HUES48 (cell line): ENCODE results near the gene SYNPO2.

Source experiments
- H3K27ac ChIP-seq: one replicate; pipeline ENCODE4 v1.7.0; 2013; ENCODE audit warnings: low read depth, low read length, inconsistent platforms
- H3K27me3 ChIP-seq: 2 replicates; pipeline ENCODE4 v1.6.1; 2013; ENCODE audit warnings: mild to moderate bottlenecking, low read length; ENCODE audit not compliant: control insufficient read depth, insufficient read depth
- H3K36me3 ChIP-seq: 2 replicates; pipeline ENCODE4 v1.6.1; 2013; ENCODE audit warnings: low read length; ENCODE audit not compliant: control insufficient read depth, insufficient read depth
- H3K4me1 ChIP-seq: 2 replicates; pipeline ENCODE4 v1.6.1; 2013; ENCODE audit warnings: mild to moderate bottlenecking, low read length; ENCODE audit not compliant: control insufficient read depth, insufficient read depth
- H3K4me3 ChIP-seq: 2 replicates; pipeline ENCODE4 v1.5.1; 2013; ENCODE audit warnings: mild to moderate bottlenecking, low read depth, low read length
- H3K9ac ChIP-seq: 2 replicates; pipeline ENCODE4 v1.6.1; 2013; ENCODE audit warnings: mild to moderate bottlenecking, low read depth, low read length, moderate library complexity
- H3K9me3 ChIP-seq: 2 replicates; pipeline ENCODE4 v1.6.1; 2013; ENCODE audit warnings: low read length; ENCODE audit not compliant: control insufficient read depth, insufficient read depth

Gene SYNPO2, protein sequence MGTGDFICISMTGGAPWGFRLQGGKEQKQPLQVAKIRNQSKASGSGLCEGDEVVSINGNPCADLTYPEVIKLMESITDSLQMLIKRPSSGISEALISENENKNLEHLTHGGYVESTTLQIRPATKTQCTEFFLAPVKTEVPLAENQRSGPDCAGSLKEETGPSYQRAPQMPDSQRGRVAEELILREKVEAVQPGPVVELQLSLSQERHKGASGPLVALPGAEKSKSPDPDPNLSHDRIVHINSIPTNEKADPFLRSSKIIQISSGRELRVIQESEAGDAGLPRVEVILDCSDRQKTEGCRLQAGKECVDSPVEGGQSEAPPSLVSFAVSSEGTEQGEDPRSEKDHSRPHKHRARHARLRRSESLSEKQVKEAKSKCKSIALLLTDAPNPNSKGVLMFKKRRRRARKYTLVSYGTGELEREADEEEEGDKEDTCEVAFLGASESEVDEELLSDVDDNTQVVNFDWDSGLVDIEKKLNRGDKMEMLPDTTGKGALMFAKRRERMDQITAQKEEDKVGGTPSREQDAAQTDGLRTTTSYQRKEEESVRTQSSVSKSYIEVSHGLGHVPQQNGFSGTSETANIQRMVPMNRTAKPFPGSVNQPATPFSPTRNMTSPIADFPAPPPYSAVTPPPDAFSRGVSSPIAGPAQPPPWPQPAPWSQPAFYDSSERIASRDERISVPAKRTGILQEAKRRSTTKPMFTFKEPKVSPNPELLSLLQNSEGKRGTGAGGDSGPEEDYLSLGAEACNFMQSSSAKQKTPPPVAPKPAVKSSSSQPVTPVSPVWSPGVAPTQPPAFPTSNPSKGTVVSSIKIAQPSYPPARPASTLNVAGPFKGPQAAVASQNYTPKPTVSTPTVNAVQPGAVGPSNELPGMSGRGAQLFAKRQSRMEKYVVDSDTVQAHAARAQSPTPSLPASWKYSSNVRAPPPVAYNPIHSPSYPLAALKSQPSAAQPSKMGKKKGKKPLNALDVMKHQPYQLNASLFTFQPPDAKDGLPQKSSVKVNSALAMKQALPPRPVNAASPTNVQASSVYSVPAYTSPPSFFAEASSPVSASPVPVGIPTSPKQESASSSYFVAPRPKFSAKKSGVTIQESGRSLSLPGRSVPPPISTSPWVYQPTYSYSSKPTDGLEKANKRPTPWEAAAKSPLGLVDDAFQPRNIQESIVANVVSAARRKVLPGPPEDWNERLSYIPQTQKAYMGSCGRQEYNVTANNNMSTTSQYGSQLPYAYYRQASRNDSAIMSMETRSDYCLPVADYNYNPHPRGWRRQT

DNA sequence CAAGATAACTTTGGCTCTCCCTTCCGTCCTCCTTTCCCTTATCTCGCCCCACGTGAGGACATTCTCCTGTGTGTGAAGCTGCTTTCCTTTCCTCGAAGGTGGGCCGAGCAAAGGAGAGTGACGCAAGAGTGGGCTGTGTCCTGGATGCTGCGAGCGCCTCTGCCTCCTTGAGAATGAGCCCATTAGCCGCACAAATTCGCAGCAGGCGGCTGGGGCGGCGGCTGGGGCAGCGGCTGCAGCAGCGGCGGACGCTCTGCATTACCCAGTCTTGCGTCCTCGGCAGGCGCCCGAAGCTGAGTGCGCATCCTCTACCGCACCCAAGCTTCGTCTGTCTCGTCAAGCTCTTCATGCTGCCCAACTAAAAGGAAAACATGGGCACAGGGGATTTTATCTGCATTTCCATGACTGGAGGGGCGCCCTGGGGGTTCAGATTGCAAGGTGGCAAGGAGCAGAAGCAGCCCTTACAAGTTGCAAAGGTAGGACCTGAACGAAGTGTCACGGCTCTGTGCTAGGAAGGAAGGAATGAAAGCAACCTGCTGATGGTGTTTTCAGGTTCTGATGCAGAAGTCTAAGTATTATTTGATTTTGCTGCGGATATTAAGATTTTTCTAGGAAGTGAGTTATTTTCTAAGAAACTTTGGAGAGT lies at the start of gene SYNPO2:
Gene SYNPO2, plus strand, starts transcription at position 189 of the 646 bp plus-strand sequence. Its CDS starts 183 bp downstream, at position 372.
- H3K9ac ChIP-seq: no peak within 1 kb of the TSS
- peaks cover 17% of the 10 kb centered on the region for H3K4me1 ChIP-seq
- H3K36me3 ChIP-seq: no peaks in the 10 kb centered on the region
- no peaks in the 10 kb centered on the region for H3K27me3 ChIP-seq
- H3K27ac ChIP-seq: no peak within 1 kb of the TSS
- H3K4me3 ChIP-seq: peak within 1 kb of the TSS; percentile 53
- no peaks in the 10 kb centered on the region for H3K9me3 ChIP-seq

DNA sequence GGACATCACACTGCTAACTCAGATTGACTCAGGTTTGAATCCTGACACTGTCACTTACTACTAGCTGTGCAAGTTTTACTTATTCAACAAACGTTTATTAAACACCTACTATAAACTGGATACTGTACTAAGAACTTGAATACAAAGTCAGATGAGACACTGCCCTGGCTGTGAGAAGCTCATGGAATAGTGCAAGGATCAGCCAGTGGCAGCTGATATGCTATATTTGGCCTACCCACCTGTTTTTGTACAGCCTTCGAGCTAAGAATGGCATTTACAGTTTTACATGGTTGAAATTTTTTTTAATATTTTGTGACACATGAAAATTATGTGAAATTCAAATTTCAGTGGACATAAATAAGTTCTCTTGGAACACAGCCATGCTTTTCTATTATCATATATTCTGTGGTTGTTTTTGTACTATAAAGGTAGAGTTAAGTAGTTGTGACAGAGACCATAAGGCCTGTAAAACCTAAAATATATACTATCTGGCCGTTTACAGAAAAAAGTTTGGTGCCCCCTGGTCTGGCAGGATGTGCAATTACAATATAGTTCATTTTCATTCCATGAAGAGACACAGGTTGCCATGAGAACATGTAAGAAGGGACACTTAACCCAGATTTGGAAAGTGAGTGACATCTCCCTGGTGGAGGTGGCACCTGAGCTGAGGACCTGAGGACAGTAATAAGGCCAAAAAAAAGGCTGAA lies 49.3 kb upstream of the SYNPO2 start:
- peaks cover 27% of the 10 kb centered on the region for H3K4me1 ChIP-seq
- no peak overlapping the region for H3K9ac ChIP-seq
- H3K4me3 ChIP-seq: no peak overlapping the region
- H3K27me3 ChIP-seq: no peaks in the 10 kb centered on the region
- H3K27ac ChIP-seq: no peak overlapping the region
- H3K36me3 ChIP-seq: no peaks in the 10 kb centered on the region
- H3K9me3 ChIP-seq: no peaks in the 10 kb centered on the region

DNA sequence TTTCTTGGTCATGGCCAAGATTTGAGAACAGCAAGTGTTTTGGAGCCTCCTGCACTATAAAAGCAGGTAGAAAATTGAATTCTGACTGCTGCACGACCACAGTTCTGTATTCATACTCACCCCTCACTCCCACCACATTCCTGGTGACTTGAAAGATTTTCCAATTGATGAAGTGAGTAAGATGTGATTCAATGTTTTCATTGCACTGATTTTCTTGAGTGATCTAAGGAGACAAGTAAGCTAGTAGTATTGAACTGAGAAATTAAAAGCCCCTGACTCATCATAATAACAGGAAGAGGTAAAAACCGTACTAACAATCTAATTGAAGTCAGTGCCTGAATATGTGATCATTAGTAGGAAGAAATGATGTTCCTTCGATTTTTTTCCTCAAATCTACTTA lies 46.6 kb upstream of the SYNPO2 start:
- H3K27ac ChIP-seq: no peak overlapping the region
- no peaks in the 10 kb centered on the region for H3K27me3 ChIP-seq
- H3K4me1 ChIP-seq: peaks cover 23% of the 10 kb centered on the region
- no peaks in the 10 kb centered on the region for H3K36me3 ChIP-seq
- no peak overlapping the region for H3K9ac ChIP-seq
- no peak overlapping the region for H3K4me3 ChIP-seq
- H3K9me3 ChIP-seq: no peaks in the 10 kb centered on the region

DNA sequence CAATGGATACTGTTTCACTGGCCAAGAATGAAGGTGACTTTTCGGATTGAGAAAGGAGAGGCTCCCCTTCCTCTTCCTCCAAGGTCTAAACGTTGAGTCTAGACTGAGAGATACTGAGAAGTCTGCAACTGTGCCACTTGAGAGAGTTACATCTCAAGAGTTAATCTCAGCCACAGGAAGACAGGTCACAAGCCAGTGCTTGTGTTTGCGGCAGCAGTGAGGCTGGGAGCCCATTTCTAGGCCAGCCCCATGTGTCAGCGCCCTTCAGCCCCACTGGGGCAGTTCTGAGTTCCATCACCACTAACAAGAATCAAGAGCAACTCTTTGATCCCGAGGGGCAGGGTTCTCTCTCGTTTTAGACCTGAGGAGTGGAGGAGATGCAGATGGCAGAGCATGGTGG lies 45.4 kb upstream of the SYNPO2 start:
- H3K27ac ChIP-seq: no peak overlapping the region

DNA sequence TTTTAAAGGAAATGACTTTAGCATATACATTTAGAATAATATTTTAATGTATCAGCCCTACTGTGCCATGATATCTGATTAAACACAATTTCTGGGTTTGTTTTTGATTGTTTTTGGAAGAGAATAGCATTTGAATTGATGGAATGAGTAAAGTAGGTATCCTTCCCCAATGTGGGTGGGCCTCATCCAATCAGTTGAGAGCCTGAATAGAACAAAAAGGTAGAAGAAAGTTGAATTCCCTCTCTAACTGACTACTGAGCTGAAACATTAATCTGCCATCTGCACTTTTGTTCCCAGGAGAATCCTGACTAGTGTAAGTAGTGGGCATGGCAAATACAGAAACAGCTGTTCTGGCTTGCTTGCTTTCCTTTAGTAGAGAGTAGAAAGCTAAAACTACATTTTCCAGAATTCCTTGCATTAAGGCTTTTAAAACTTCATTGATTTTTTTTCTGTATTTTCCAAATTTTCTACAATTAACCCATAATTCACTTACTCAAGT lies 43.1 kb upstream of the SYNPO2 start:
- Histone ChIP-seq H3K4me3 (no peak overlapping the region), H3K9me3 (no peaks in the 10 kb centered on the region), H3K36me3 (no peaks in the 10 kb centered on the region), H3K27ac (no peak overlapping the region), H3K27me3 (no peaks in the 10 kb centered on the region), H3K9ac (no peak overlapping the region), H3K4me1 (peaks cover 39% of the 10 kb centered on the region)

More for the DNA sequence above, 45.4 kb upstream of the SYNPO2 start:
- H3K4me1 ChIP-seq: peaks cover 23% of the 10 kb centered on the region
- H3K27me3 ChIP-seq: no peaks in the 10 kb centered on the region
- no peak overlapping the region for H3K9ac ChIP-seq
- H3K36me3 ChIP-seq: no peaks in the 10 kb centered on the region
- H3K4me3 ChIP-seq: no peak overlapping the region
- no peaks in the 10 kb centered on the region for H3K9me3 ChIP-seq

DNA sequence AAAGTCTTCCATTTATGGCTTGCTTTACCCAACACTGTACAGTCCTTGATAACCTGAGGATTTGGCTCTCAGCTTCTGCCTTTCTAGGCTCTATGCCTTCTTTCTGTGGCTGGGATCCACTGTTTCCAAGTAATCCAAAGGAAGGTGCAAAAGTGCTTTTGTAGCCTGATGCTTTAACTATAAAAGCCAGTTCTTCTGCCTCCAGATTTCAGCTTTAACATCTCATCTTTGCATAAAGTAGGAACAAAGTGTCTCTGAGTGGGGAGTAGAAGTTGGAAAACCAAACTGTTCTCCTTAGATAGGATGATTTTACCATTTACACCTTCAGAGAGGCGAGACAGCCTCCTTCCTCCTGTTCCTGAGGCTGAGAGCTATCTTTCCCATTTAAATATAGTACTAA lies 41.7 kb upstream of the SYNPO2 start:
- Histone ChIP-seq H3K27me3 (no peaks in the 10 kb centered on the region), H3K4me3 (no peak overlapping the region), H3K9me3 (no peaks in the 10 kb centered on the region), H3K36me3 (no peaks in the 10 kb centered on the region), H3K9ac (no peak overlapping the region), H3K27ac (no peak overlapping the region), H3K4me1 (peaks cover 41% of the 10 kb centered on the region)

DNA sequence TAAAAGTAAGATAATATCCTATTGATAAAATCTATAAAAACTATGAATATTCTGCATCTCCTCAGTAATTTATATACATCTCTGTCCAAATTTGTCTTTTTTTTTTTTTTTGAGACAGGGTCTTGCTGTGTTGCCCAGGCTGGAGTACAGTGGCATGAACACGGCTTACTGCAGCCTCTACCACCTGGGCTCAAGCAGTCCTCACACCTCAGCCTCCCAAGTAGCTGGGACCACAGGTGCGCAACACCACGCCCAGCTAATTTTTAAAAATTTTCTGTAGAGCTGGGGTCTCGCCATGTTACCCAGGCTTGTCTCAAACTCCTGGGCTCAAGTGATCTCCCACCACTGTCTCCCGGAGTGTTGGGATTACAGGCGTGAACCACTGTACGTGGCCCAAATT lies 40.4 kb upstream of the SYNPO2 start:
- Histone ChIP-seq H3K9me3 (no peaks in the 10 kb centered on the region), H3K9ac (0 out of 2 replicates have a peak overlapping the region, but pooled peaks have one; percentile 6), H3K27ac (peak overlapping the region; percentile 98)

DNA sequence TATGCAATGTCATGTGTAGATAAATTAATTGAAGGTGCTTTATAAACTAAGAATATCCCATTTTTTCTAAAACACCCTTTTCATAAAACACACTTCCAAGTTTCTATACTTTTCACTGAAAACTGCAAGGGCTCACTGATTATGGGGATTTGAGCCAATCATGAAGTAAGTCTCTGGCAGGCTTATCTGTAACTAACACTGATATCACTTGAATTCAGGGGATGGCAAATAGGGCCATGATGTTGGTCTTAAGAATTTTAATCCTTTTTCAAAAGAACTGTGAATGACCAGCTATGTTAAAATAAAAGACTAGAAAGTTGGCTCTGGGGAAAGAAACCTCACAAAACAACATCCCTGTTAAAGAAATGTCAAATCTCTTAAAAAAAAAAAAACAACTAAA lies 39.8 kb upstream of the SYNPO2 start:
- no peaks in the 10 kb centered on the region for H3K27me3 ChIP-seq
- peak overlapping the region; percentile 98 for H3K27ac ChIP-seq
- no peaks in the 10 kb centered on the region for H3K36me3 ChIP-seq
- H3K9me3 ChIP-seq: no peaks in the 10 kb centered on the region
- H3K4me1 ChIP-seq: peaks cover 50% of the 10 kb centered on the region
- H3K9ac ChIP-seq: no peak overlapping the region
- no peak overlapping the region; the same call in 1 of the 2 replicates for H3K4me3 ChIP-seq

More for the DNA sequence above, 40.4 kb upstream of the SYNPO2 start:
- no peaks in the 10 kb centered on the region for H3K27me3 ChIP-seq
- no peaks in the 10 kb centered on the region for H3K36me3 ChIP-seq
- H3K4me3 ChIP-seq: no peak overlapping the region
- H3K4me1 ChIP-seq: peaks cover 48% of the 10 kb centered on the region

DNA sequence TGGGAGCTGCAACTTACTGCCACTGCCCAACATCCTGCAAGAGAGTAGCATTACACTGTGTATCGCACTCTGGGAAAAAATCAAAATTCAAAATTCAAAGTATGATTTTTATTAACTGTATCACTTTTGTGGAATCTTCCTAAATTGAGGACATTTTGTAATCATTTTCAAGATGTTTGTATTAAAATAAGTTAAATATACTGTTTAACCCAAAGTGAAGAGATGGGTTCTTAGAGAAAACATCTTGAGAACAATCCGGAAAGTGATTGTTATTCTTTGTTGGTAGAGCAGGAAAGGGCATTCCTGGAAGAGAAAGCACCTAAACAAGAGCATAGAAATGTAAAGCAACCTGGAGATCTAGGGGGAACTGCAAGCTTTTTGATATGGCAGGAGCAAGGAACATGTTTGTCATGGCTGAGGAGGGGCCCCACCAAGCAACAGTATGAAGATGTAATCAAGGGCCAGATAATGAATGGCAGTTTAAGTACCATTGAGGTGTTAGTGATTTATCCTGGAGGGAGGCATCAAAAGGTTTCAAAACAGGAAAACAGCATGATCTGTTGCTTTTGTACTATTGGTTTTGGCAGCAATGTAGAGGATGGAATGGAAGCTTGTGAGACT lies 38.7 kb upstream of the SYNPO2 start:
- Histone ChIP-seq H3K4me1 (peaks cover 50% of the 10 kb centered on the region), H3K4me3 (peak overlapping the region; percentile 76), H3K9ac (0 out of 2 replicates have a peak overlapping the region, but pooled peaks have one; percentile 39), H3K27me3 (no peaks in the 10 kb centered on the region), H3K9me3 (no peaks in the 10 kb centered on the region), H3K27ac (peak overlapping the region; percentile 98), H3K36me3 (no peaks in the 10 kb centered on the region)
